HepG2 (cell line): ENCODE measurements around the gene NUDT21. TPM values are rescaled to one million over a fixed set of nuclear protein-coding genes. Genes with fewer than 3 reads are reported as not detected.

Experiments used
- ATAC-seq: fragments of 200-7000 bp; cut with Tn5 transposase; 3 replicates; pipeline ENCODE4 v1.9.1; 2020; ENCODE audit warnings: mild to moderate bottlenecking, moderate library complexity
- BruUV-seq: library from RNA; stranded (reverse); fragments of 400-500 nt; replicated peaks from 2 replicates; lab custom pipeline; 2021; lab: Mats Ljungman, UMichigan
- CTCF ChIA-PET: fragments of 300-600 bp; formaldehyde crosslinking; extraction: SDS; loops from one replicate; lab custom pipeline; 2021; ENCODE audit warnings: low total read pairs, inconsistent platforms, low intra/inter-chr PET ratio; lab: Yijun Ruan, JAX
- POLR2A ChIA-PET: fragments of 350-600 bp; sonication (Branson Sonifier 250); formaldehyde crosslinking; loops from one replicate; lab custom pipeline; 2020; ENCODE audit warnings: antibody characterized with exemption, inconsistent platforms; lab: Yijun Ruan, JAX
- DNase-seq: peaks from one replicate; pipeline ENCODE4 v3.0.0-alpha.2; 2015; ENCODE audit warnings: low spot score
- FAIRE-seq: peaks from 3 replicates; lab custom pipeline; 2011; peaks lifted over from hg19 to GRCh38; lab: Jason Lieb, UNC
- H2AFZ ChIP-seq: one replicate; pipeline ENCODE4 v1.6.1; 2011; ENCODE audit warnings: low read length, inconsistent platforms
- H3K27ac ChIP-seq: fragments of 300-600 bp; 3 replicates; pipeline ENCODE4 v1.8.0; 2011; ENCODE audit warnings: mixed run types, mild to moderate bottlenecking, mixed read lengths, low read length, inconsistent platforms; ENCODE audit not compliant: insufficient read depth; ENCODE audit errors: extremely low read length
- H3K27me3 ChIP-seq, 2 experiments: fragments of 200-600 bp in 1 of 2; 2 replicates in 1 of 2; 3 replicates in 1 of 2; pipeline versions ENCODE4 v1.6.0 to v1.8.0; 2011; ENCODE audit warnings: low read length in 2 of 2, mild to moderate bottlenecking in 2 of 2, moderate library complexity in 2 of 2, inconsistent platforms in 1 of 2; ENCODE audit not compliant: insufficient read depth in 2 of 2, control insufficient read depth in 1 of 2
- H3K36me3 ChIP-seq, 2 experiments: fragments of 200-600 bp in 1 of 2; replicated peaks in 1 of 2; 2 replicates in 1 of 2; 3 replicates in 1 of 2; pipeline versions ENCODE4 v1.5.1 to v1.8.0; 2011; ENCODE audit warnings: low read length in 2 of 2, inconsistent platforms in 1 of 2; ENCODE audit not compliant: insufficient read depth in 2 of 2, control insufficient read depth in 1 of 2
- H3K4me1 ChIP-seq: 2 replicates; pipeline ENCODE4 v1.5.1; 2012; ENCODE audit warnings: low read length, inconsistent platforms; ENCODE audit not compliant: insufficient read depth
- H3K4me2 ChIP-seq: 2 replicates; pipeline ENCODE4 v1.6.0; 2011; ENCODE audit warnings: low read depth, low read length, inconsistent platforms
- H3K4me3 ChIP-seq, 3 experiments: fragments of 200-600 bp in 1 of 3; sonication (generic), shearing (Covaris generic) in 1 of 3; replicated peaks in 1 of 3; 2 replicates each; pipeline ENCODE4 v1.5.1; 2011 to 2016; ENCODE audit warnings: low read length in 3 of 3, inconsistent platforms in 2 of 3, low read depth in 2 of 3, mild to moderate bottlenecking in 2 of 3, control low read depth in 1 of 3, mixed read lengths in 1 of 3; ENCODE audit not compliant: insufficient read depth in 1 of 3
- H3K79me2 ChIP-seq: one replicate; pipeline ENCODE4 v1.6.1; 2011; ENCODE audit warnings: low read length, inconsistent platforms; ENCODE audit not compliant: insufficient read depth
- H3K9ac ChIP-seq: 2 replicates; pipeline ENCODE4 v1.6.0; 2011; ENCODE audit warnings: mild to moderate bottlenecking, low read depth, low read length, inconsistent platforms; ENCODE audit not compliant: insufficient read depth
- H3K9me3 ChIP-seq: 2 replicates; pipeline ENCODE4 v1.5.1; 2012; ENCODE audit warnings: mild to moderate bottlenecking, low read length
- H4K20me1 ChIP-seq: 2 replicates; pipeline ENCODE4 v1.6.0; 2011; ENCODE audit warnings: inconsistent platforms, mild to moderate bottlenecking, low read length, moderate library complexity; ENCODE audit not compliant: insufficient read depth
- ATF7-NPFF ChIP-seq: sonication (generic); formaldehyde crosslinking; IDR thresholded peaks from 2 replicates; pipeline ENCODE4 v1.8.1; 2023; ENCODE audit warnings: mild to moderate bottlenecking, low read depth, missing genetic modification reagents, moderate library complexity
- BRCA1 ChIP-seq: sonication (generic); formaldehyde crosslinking; IDR thresholded peaks from 2 replicates; pipeline ENCODE4 v1.4.0; 2020; ENCODE audit warnings: missing genetic modification reagents
- CERS6 ChIP-seq: sonication (generic); formaldehyde crosslinking; IDR thresholded peaks from 2 replicates; pipeline ENCODE4 v1.5.0; 2020; ENCODE audit warnings: missing genetic modification reagents
- HOXD1 ChIP-seq: sonication (generic); formaldehyde crosslinking; IDR thresholded peaks from 2 replicates; pipeline ENCODE4 v1.5.0; 2020; ENCODE audit warnings: missing genetic modification reagents
- MXI1 ChIP-seq: IDR thresholded peaks from 3 replicates; pipeline ENCODE4 v1.6.1; 2012; ENCODE audit warnings: low read depth, low read length, inconsistent platforms, borderline replicate concordance
- NFKBIZ ChIP-seq: IDR thresholded peaks from 2 replicates; pipeline ENCODE4 v1.6.1; 2018; ENCODE audit warnings: missing genetic modification reagents, missing compliant biosample characterization
- SNAPC2 ChIP-seq: sonication (generic); formaldehyde crosslinking; IDR thresholded peaks from 2 replicates; pipeline ENCODE4 v1.8.1; 2022; ENCODE audit warnings: mild to moderate bottlenecking, missing genetic modification reagents
- TBX3 ChIP-seq: fragments of 450-650 bp; IDR thresholded peaks from 2 replicates; pipeline ENCODE4 v1.6.1; 2017; ENCODE audit warnings: antibody characterized with exemption, mild to moderate bottlenecking, inconsistent platforms, borderline replicate concordance
- ZBTB49 ChIP-seq: sonication (generic); formaldehyde crosslinking; IDR thresholded peaks from 2 replicates; pipeline ENCODE4 v1.4.0; 2020; ENCODE audit warnings: missing genetic modification reagents, borderline replicate concordance
- ZBTB7B ChIP-seq: sonication (generic); formaldehyde crosslinking; IDR thresholded peaks from 2 replicates; pipeline ENCODE4 v1.4.0; 2020; ENCODE audit warnings: missing genetic modification reagents
- ZKSCAN5 ChIP-seq: sonication (generic); formaldehyde crosslinking; IDR thresholded peaks from 2 replicates; pipeline ENCODE4 v1.5.1; 2020; ENCODE audit warnings: mild to moderate bottlenecking, missing genetic modification reagents
- ZNF556 ChIP-seq: sonication (generic); formaldehyde crosslinking; IDR thresholded peaks from 2 replicates; pipeline ENCODE4 v1.4.0; 2020; ENCODE audit warnings: mild to moderate bottlenecking, missing genetic modification reagents, borderline replicate concordance
- ZNF569 ChIP-seq: sonication (generic); formaldehyde crosslinking; IDR thresholded peaks from 2 replicates; pipeline ENCODE4 v1.5.0; 2020; ENCODE audit warnings: mild to moderate bottlenecking, missing genetic modification reagents, moderate library complexity, borderline replicate concordance
- ZNF570 ChIP-seq: sonication (generic); formaldehyde crosslinking; IDR thresholded peaks from 2 replicates; pipeline ENCODE4 v1.4.0; 2020; ENCODE audit warnings: mild to moderate bottlenecking, missing genetic modification reagents, borderline replicate concordance
- ZNF816 ChIP-seq: sonication (generic); formaldehyde crosslinking; IDR thresholded peaks from 2 replicates; pipeline ENCODE4 v1.8.0; 2022; ENCODE audit warnings: missing genetic modification reagents, mild to moderate bottlenecking, borderline replicate concordance
- ZNF883 ChIP-seq: sonication (generic); formaldehyde crosslinking; IDR thresholded peaks from 2 replicates; pipeline ENCODE4 v1.5.1; 2020; ENCODE audit warnings: mild to moderate bottlenecking, missing genetic modification reagents; ENCODE audit errors: not compliant biosample characterization
- WGBS: methylation state at CpG from one replicate; pipeline ENCODE4 v1.1.6; 2017; ENCODE audit warnings: low lambda C conversion rate; 5-methylcytosine and 5-hydroxymethylcytosine counted together
- in situ Hi-C: cut with HindIII; loops from 2 replicates; pipeline ENCODE4 v1.10.0; 2017; ENCODE audit warnings: low pct_unique_long_range_greater_than_20kb; ENCODE audit not compliant: extremely low pct_ligation_motif_present
- intact Hi-C: fragments of 100-400 bp; cut with micrococcal nuclease; formaldehyde crosslinking; loops from one replicate; pipeline ENCODE4 v1.10.0; 2022; ENCODE audit not compliant: unreplicated experiment
- polyA plus RNA-seq, 8 experiments: library from polyadenylated mRNA; depleted of rRNA in 3 of 8; stranded (reverse) in 7 of 8; unstranded in 1 of 8; fragments of >200 nt; fragmentation: Illumina TruSeq in 4 of 8; extraction: Trizol in 4 of 8; gene quantifications; 2 replicates each; pipeline versions ENCODE4 v1.2.1 to v1.2.3, GENCODE V29; 2011 to 2016; ENCODE audit warnings: low read depth in 4 of 8, missing spikeins in 1 of 8, mixed read lengths in 1 of 8; ENCODE audit not compliant: insufficient read depth in 1 of 8
- total RNA-seq, 5 experiments: library from RNA; depleted of rRNA; stranded (reverse); fragments of >200 nt; fragmentation: Illumina TruSeq; extraction: Trizol; gene quantifications; 2 replicates each; pipeline ENCODE4 v1.2.3, GENCODE V29; 2016; ENCODE audit warnings: low read depth in 1 of 5
- TF ChIP-seq, protein P1 (sequence below): sonication (generic); formaldehyde crosslinking; IDR thresholded peaks from 2 replicates; pipeline ENCODE4 v1.5.1; 2020; ENCODE audit warnings: missing genetic modification reagents, mild to moderate bottlenecking, borderline replicate concordance

Gene NUDT21
- total and polyA plus RNA-seq, 2 of the 13 experiments (the other 11 are each of a cell fraction or from before 2014, with no cell fraction given): 177 to 210 TPM

GRCh38 chr16:56417138-56417537, 34.0 kb downstream of the NUDT21 start (continued):
- TF ChIP-seq CERS6 (CRISPR knock-in tag): no peak

DNA sequence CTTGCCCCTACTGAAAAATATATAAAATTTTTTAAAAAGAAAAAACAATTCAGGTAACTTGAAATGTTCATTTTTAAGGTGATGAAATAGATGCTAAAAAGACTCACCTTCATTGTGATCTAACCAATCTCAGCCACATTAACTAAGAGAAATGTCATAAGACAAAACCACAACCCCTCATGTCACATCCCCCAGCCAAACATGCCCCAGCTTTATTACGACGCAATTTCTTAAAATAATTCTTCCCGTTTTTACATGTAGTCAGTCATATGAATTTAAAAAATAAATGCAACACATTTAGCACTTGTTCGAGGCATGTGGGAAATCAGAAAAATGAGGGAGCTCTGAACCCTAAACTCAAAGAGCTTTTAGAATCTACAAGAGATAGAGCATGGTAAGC, 35.3 kb downstream of the NUDT21 start:
- in situ Hi-C loops (no loop called here), intact Hi-C loops (no loop called here)
- peaks cover 9 to 36% of the 10 kb centered on the region in 2 experiments for H3K36me3 ChIP-seq
- H3K27ac ChIP-seq: no peak overlapping the region
- FAIRE-seq (no peak), DNase-seq (no peak), ATAC-seq (no peak)
- H3K4me1 ChIP-seq: peaks cover 25% of the 10 kb centered on the region
- ChIA-PET CTCF (no interaction called here), POLR2A (no interaction called here)
- no peaks in the 10 kb centered on the region; the same call in 1 of the 2 replicates for H4K20me1 ChIP-seq
- H2AFZ ChIP-seq: no peak overlapping the region
- no peak overlapping the region for H3K9ac ChIP-seq
- H3K9me3 ChIP-seq: no peaks in the 10 kb centered on the region
- peaks cover 65% of the 10 kb centered on the region for H3K79me2 ChIP-seq
- no peak overlapping the region for H3K4me3 ChIP-seq
- H3K4me2 ChIP-seq: no peak overlapping the region
- BruUV-seq: no TSS peak
- 95% methylated on average over 4 of the region's 4 CpGs for WGBS
- H3K27me3 ChIP-seq: no peaks in the 10 kb centered on the region
- TF ChIP-seq ZKSCAN5: no peak
- no peak for TF ChIP-seq ZNF816 (CRISPR knock-in tag)
- no peak for TF ChIP-seq ZBTB7B (CRISPR knock-in tag)
- TF ChIP-seq SNAPC2 (CRISPR knock-in tag): no peak
- no peak for TF ChIP-seq BRCA1 (CRISPR knock-in tag)
- TF ChIP-seq ZNF569: no peak
- no peak for TF ChIP-seq MXI1
- TF ChIP-seq HOXD1: no peak
- no peak for TF ChIP-seq ZBTB49 (CRISPR knock-in tag)
- no peak for TF ChIP-seq ATF7-NPFF (CRISPR knock-in tag)
- TF ChIP-seq NFKBIZ (CRISPR knock-in tag): no peak
- TF ChIP-seq, protein P1, sequence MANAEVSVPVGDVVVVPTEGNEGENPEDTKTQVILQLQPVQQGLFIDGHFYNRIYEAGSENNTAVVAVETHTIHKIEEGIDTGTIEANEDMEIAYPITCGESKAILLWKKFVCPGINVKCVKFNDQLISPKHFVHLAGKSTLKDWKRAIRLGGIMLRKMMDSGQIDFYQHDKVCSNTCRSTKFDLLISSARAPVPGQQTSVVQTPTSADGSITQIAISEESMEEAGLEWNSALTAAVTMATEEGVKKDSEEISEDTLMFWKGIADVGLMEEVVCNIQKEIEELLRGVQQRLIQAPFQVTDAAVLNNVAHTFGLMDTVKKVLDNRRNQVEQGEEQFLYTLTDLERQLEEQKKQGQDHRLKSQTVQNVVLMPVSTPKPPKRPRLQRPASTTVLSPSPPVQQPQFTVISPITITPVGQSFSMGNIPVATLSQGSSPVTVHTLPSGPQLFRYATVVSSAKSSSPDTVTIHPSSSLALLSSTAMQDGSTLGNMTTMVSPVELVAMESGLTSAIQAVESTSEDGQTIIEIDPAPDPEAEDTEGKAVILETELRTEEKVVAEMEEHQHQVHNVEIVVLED (CRISPR knock-in tag): no peak
- TF ChIP-seq ZNF883 (CRISPR knock-in tag): no peak
- TF ChIP-seq TBX3: no peak
- no peak for TF ChIP-seq ZNF570 (CRISPR knock-in tag)
- TF ChIP-seq ZNF556 (CRISPR knock-in tag): no peak
